Osteoblast (primary cell): ENCODE results near the gene PLCD3. TPM values are rescaled to one million over a fixed set of nuclear protein-coding genes. Genes with fewer than 3 reads are reported as not detected.

Experiments
- DNase-seq: peaks from one replicate; pipeline ENCODE4 v3.0.0; 2011; ENCODE audit warnings: low spot score, mixed read lengths; ENCODE audit not compliant: insufficient read length; ENCODE audit errors: missing footprints
- H2AFZ ChIP-seq: 2 replicates; pipeline ENCODE4 v1.6.0; 2011; ENCODE audit warnings: mild to moderate bottlenecking, low read length
- H3K27ac ChIP-seq: 2 replicates; pipeline ENCODE4 v1.5.1; 2011; ENCODE audit warnings: mild to moderate bottlenecking, low read depth, low read length, moderate library complexity
- H3K27me3 ChIP-seq: 2 replicates; pipeline ENCODE4 v1.6.0; 2012; ENCODE audit warnings: mild to moderate bottlenecking, control low read depth, inconsistent platforms, low read length, moderate library complexity; ENCODE audit not compliant: insufficient read depth
- H3K36me3 ChIP-seq: 2 replicates; pipeline ENCODE4 v1.5.1; 2011; ENCODE audit warnings: mild to moderate bottlenecking, low read length, control low read depth, moderate library complexity; ENCODE audit not compliant: insufficient read depth
- H3K4me1 ChIP-seq: 2 replicates; pipeline ENCODE4 v1.5.1; 2011; ENCODE audit warnings: mild to moderate bottlenecking, low read length, control low read depth, moderate library complexity; ENCODE audit not compliant: insufficient read depth
- H3K4me2 ChIP-seq: 2 replicates; pipeline ENCODE4 v1.6.0; 2011; ENCODE audit warnings: mild to moderate bottlenecking, low read length; ENCODE audit not compliant: insufficient read depth
- H3K4me3 ChIP-seq: fragments of 200-600 bp; sonication (generic); 3 replicates; pipeline ENCODE4 v1.5.1; 2012; ENCODE audit warnings: mild to moderate bottlenecking, low read length, inconsistent platforms; ENCODE audit not compliant: insufficient read depth
- H3K79me2 ChIP-seq: 2 replicates; pipeline ENCODE4 v1.6.0; 2012; ENCODE audit warnings: mild to moderate bottlenecking, low read length, control low read depth, inconsistent platforms; ENCODE audit not compliant: insufficient read depth
- H3K9me3 ChIP-seq: 2 replicates; pipeline ENCODE4 v1.5.1; 2011; ENCODE audit warnings: low read depth, low read length, control low read depth
- H4K20me1 ChIP-seq: 2 replicates; pipeline ENCODE4 v1.6.0; 2012; ENCODE audit warnings: mild to moderate bottlenecking, low read length, control low read depth; ENCODE audit not compliant: insufficient read depth
- CTCF ChIP-seq: IDR thresholded peaks from 2 replicates; pipeline ENCODE4 v1.5.1; 2011; ENCODE audit warnings: mild to moderate bottlenecking, low read depth, low read length, moderate library complexity; ENCODE audit errors: extremely low read depth
- total RNA-seq: library from RNA; depleted of rRNA; stranded (reverse); fragments of >200 nt; gene quantifications from 2 replicates; pipeline ENCODE4 v1.2.3, GENCODE V29; 2012

The PLCD3 gene
- total RNA-seq, 1 donor: 31.5 TPM

GRCh38 chr17:45172541-45173286 is 40.4 kb upstream of the PLCD3 start:
- Histone ChIP-seq H3K27me3 (no peaks in the 10 kb centered on the region), H4K20me1 (no peaks in the 10 kb centered on the region), H3K36me3 (peaks cover 4% of the 10 kb centered on the region), H3K27ac (peak overlapping the region; percentile 85), H3K4me3 (peak overlapping the region; percentile 54), H2AFZ (peak overlapping the region; percentile 87), H3K4me2 (peak overlapping the region; percentile 72), H3K4me1 (peaks cover 37% of the 10 kb centered on the region), H3K9me3 (no peaks in the 10 kb centered on the region), H3K79me2 (no peaks in the 10 kb centered on the region)
- peak; percentile 9 for TF ChIP-seq CTCF
- DNase-seq: peak; percentile 86

- no peaks in the 10 kb centered on the region for H3K27me3 ChIP-seq
- DNase-seq: no peak
- H3K36me3 ChIP-seq: peaks cover 4% of the 10 kb centered on the region
- peak overlapping the region; percentile 31 for H3K4me3 ChIP-seq
- H3K9me3 ChIP-seq: no peaks in the 10 kb centered on the region
- H4K20me1 ChIP-seq: no peaks in the 10 kb centered on the region
- H3K79me2 ChIP-seq: no peaks in the 10 kb centered on the region
- no peak for TF ChIP-seq CTCF
- H3K4me2 ChIP-seq: peak overlapping the region; percentile 72
- H2AFZ ChIP-seq: peak overlapping the region; percentile 77
- peak overlapping the region; percentile 85 for H3K27ac ChIP-seq
- peaks cover 37% of the 10 kb centered on the region for H3K4me1 ChIP-seq
Observed at GRCh38 chr17:45172232-45172540, 39.9 kb upstream of the PLCD3 start.

GRCh38 chr17:45171338-45172231 is 39.3 kb upstream of the PLCD3 start:
- H3K4me3 ChIP-seq: peak overlapping the region; percentile 43
- DNase-seq: peak; percentile 15
- H3K27me3 ChIP-seq: no peaks in the 10 kb centered on the region

More at GRCh38 chr17:45171338-45172231, 39.3 kb upstream of the PLCD3 start:
- peaks cover 37% of the 10 kb centered on the region for H3K4me1 ChIP-seq
- no peaks in the 10 kb centered on the region for H3K79me2 ChIP-seq
- peak overlapping the region; percentile 85 for H3K27ac ChIP-seq
- H3K36me3 ChIP-seq: peaks cover 4% of the 10 kb centered on the region
- H3K9me3 ChIP-seq: no peaks in the 10 kb centered on the region
- no peaks in the 10 kb centered on the region for H4K20me1 ChIP-seq
- no peak for TF ChIP-seq CTCF
- peak overlapping the region; percentile 72 for H3K4me2 ChIP-seq
- H2AFZ ChIP-seq: peak overlapping the region; percentile 77
